Body of pancreas (tissue), 4 donors: ENCODE measurements around the gene GPR89B.
"Not testable (repeated sequence)": the region's sequence is repeated elsewhere in the genome, so short reads cannot be mapped to it uniquely, and the experiment has no call there.

Experiments
- CTCF ChIP-seq, 7 experiments: fragments of 450-650 bp in 4 of 7; fragments of 200-600 bp in 3 of 7; sonication (generic) in 3 of 7; IDR thresholded peaks; one replicate each; pipeline ENCODE4 v1.5.1; 2016 to 2019; ENCODE audit warnings: antibody characterized with exemption in 7 of 7
- POLR2A ChIP-seq, 3 donors: fragments of 450-650 bp; IDR thresholded peaks; one replicate each; pipeline ENCODE4 v1.6.1; 2016; ENCODE audit warnings: antibody characterized with exemption in 3 of 3, mild to moderate bottlenecking in 2 of 3

- not testable (repeated sequence) for TF ChIP-seq CTCF, POLR2A (IDR thresholded peaks at IDR 0.05)
These were observed 7.1 kb downstream of the GPR89B start for GRCh38 chr1:147935296-147935695.
